AG04449 (cell line): ENCODE data around the gene RASGRF1.

Experiments used
- CTCF ChIA-PET: fragments of 350-600 bp; formaldehyde crosslinking; extraction: SDS; loops from one replicate; lab custom pipeline; 2021; ENCODE audit warnings: antibody characterized with exemption; lab: Yijun Ruan, JAX
- POLR2A ChIA-PET: fragments of 400-600, 350-600 bp; formaldehyde crosslinking; extraction: SDS; loops from one replicate; lab custom pipeline; 2020; ENCODE audit warnings: antibody characterized with exemption, inconsistent platforms; lab: Yijun Ruan, JAX
- DNase-seq: peaks from one replicate; pipeline ENCODE4 v3.0.0-alpha.2; 2010; ENCODE audit warnings: low read depth, low spot score
- H3K4me3 ChIP-seq: 2 replicates; pipeline ENCODE4 v1.5.1; 2011; ENCODE audit warnings: low read depth, mild to moderate bottlenecking, control low read depth, low read length
- TF ChIP-seq, protein P1 (sequence below): IDR thresholded peaks from one replicate; pipeline ENCODE4 v1.5.1; 2011; ENCODE audit warnings: mild to moderate bottlenecking, moderate library complexity, low read length, control low read depth, inconsistent platforms; ENCODE audit not compliant: insufficient read depth; ENCODE audit errors: missing control alignments

Gene RASGRF1

DNA sequence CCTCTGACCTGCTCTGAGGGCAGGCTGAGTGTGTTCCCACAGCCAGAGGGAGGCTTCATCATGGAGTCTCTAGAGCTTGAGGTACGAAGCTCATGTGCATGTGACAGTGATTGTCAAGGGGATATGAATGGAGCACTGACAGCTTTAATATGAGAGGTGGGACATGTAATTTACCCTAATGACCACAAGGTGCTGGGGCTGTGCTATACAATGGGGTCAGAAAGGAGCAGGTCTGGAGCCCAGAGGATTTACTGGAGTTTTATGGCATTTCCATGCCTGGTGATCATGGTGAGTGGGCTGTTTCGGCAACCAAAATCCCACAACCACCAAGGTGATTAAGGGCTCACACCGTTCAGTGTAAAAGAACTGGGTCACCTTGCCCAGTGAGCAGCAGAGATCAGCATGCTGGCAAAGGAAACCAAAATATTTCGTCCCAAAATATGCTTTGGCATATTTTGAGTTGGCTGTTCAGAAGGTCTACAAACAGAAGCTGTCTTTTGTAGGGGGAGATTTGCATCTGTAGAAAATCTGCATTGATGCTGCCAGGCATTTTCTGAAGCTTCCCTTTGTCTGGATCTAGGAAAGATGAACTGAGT, 40.1 kb upstream of the RASGRF1 start:
- DNase-seq = no peak
- no peak overlapping the region for H3K4me3 ChIP-seq
- POLR2A ChIA-PET = no interaction called here
- CTCF ChIA-PET = no interaction called here
- TF ChIP-seq, protein P1, sequence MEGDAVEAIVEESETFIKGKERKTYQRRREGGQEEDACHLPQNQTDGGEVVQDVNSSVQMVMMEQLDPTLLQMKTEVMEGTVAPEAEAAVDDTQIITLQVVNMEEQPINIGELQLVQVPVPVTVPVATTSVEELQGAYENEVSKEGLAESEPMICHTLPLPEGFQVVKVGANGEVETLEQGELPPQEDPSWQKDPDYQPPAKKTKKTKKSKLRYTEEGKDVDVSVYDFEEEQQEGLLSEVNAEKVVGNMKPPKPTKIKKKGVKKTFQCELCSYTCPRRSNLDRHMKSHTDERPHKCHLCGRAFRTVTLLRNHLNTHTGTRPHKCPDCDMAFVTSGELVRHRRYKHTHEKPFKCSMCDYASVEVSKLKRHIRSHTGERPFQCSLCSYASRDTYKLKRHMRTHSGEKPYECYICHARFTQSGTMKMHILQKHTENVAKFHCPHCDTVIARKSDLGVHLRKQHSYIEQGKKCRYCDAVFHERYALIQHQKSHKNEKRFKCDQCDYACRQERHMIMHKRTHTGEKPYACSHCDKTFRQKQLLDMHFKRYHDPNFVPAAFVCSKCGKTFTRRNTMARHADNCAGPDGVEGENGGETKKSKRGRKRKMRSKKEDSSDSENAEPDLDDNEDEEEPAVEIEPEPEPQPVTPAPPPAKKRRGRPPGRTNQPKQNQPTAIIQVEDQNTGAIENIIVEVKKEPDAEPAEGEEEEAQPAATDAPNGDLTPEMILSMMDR = no peak

DNA sequence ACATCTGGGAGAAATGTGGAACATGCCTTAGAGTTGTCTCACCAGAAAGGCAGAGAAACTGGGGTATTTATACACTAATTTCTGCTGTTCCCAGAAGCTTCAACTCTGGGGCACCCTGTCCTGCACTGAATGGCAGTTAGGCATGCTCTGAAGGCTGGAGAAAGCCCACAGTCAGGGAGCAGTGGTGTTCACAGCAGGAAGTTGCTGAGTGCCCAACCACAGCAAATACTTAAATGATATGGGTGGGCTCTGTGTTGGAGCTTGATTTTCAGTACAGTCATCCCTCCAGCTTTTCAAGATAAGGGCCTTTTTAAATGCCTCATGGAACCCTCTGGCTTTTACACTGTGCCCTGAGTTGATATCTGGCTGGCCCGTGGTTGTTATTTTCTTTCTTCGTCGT, 38.7 kb upstream of the RASGRF1 start:
- no peak for DNase-seq
- CTCF ChIA-PET = no interaction called here
- TF ChIP-seq, protein P1 = no peak
- H3K4me3 ChIP-seq = no peak overlapping the region
- POLR2A ChIA-PET = no interaction called here

DNA sequence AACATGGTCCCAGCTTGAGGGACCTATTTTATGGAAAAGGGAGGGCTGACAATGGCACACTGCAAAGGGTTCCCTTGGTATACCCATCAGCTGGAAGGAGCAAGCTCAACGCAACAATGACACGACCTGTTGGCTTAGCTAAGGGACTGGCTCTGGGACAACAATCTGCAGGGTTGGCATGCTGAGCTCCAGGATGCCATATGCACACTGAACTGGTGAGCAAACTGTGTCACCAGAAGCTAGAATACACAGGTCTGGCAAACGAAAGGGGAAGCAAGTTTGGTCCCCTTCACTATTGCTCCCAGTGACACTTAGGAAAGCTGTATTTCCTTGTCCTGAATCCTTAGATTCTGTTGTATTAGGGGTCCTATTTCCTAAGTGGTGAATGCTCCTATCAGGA, 38.0 kb upstream of the RASGRF1 start:
- ChIA-PET POLR2A (no interaction called here), CTCF (interaction anchor here (1.0 kb wide), 1 partner anchor 56 kb away, joined by 4 read pairs; no protein-coding TSS in a partner anchor)
- H3K4me3 ChIP-seq = no peak overlapping the region
- DNase-seq = no peak
- TF ChIP-seq, protein P1 = no peak

DNA sequence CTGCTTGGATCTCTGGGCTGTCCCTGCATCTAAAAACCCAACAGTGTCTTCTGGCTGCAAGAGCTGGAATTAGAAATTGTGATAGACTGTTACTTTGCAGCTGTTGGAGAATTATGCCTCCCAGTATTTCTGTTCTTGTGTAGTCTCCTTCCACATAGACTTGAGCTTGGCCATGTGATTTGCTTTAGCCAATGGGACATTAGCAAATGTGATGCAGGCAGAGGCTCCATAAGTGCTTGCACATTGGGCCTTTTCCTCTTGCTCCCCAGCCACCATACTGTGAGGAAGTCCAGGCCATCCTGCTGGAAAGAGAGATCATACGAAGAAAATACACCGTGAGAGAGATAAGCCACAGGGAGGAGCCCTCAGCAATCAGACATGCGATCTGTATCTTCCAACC, 33.8 kb upstream of the RASGRF1 start:
- POLR2A ChIA-PET = no interaction called here
- TF ChIP-seq, protein P1 = no peak
- CTCF ChIA-PET = interaction anchor here (0.9 to 1.6 kb wide), 2 partner anchors 60 kb away, joined by 3 read pairs; no protein-coding TSS in a partner anchor
- DNase-seq = no peak
- H3K4me3 ChIP-seq = no peak overlapping the region

DNA sequence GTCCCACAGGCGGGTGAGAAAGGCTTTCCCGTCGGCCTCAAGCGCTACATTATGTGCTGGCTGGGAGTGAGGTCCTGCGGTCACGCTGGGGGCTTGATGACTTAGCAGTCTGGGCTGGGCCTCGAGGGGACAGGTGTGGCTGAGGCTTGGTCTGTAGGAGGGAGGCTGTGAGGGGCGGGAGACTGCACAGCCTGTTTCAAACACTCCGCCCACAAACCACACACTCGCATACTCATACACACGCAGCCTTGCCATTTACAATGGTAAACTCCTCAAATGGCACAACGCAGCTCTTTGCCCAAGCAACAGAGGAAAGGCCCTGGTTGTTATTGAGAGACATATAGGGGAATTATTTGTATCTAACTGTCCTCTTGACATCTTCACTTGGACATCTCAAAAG, 32.4 kb upstream of the RASGRF1 start:
- CTCF ChIA-PET = interaction anchor here (1.6 kb wide), 1 partner anchor 61 kb away, joined by 3 read pairs; no protein-coding TSS in a partner anchor
- H3K4me3 ChIP-seq = no peak overlapping the region
- DNase-seq = no peak
- TF ChIP-seq, protein P1 = no peak
- POLR2A ChIA-PET = no interaction called here

DNA sequence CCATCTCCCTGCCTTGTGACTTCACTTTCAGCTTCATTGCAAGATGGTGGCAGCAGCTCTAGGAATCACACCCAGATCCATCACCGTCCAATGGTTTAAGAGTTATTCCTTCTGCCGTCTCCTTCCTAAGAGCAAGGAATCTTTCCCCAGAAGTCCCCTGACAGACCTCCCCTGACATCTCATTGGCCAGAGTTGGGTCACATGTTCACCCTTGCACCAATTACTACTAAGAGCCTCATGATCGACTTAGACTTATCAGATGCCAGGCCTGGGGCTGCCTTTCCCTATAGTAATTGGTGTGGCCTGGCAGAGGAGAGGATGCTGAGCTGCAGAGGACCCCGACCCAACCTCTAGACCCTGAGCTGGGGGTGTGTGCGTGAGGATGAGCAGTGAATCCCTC, 31.8 kb upstream of the RASGRF1 start:
- POLR2A ChIA-PET = no interaction called here
- TF ChIP-seq, protein P1 = no peak
- no peak overlapping the region for H3K4me3 ChIP-seq
- no peak for DNase-seq
- CTCF ChIA-PET = no interaction called here
